Measurements from ENCODE around the gene COLEC11.

- TF ChIP-seq CTCF (IDR thresholded peaks at IDR 0.05) (no peak), POLR2A (IDR thresholded peaks at IDR 0.05) (no peak)
Observed at GRCh38 chr2:3659447-3660432, 64.8 kb downstream of the COLEC11 start.

Data from esophagus squamous epithelium (tissue), 4 donors.